ENCODE results near the gene HNRNPA0.

HNRNPA0 gene

DNA sequence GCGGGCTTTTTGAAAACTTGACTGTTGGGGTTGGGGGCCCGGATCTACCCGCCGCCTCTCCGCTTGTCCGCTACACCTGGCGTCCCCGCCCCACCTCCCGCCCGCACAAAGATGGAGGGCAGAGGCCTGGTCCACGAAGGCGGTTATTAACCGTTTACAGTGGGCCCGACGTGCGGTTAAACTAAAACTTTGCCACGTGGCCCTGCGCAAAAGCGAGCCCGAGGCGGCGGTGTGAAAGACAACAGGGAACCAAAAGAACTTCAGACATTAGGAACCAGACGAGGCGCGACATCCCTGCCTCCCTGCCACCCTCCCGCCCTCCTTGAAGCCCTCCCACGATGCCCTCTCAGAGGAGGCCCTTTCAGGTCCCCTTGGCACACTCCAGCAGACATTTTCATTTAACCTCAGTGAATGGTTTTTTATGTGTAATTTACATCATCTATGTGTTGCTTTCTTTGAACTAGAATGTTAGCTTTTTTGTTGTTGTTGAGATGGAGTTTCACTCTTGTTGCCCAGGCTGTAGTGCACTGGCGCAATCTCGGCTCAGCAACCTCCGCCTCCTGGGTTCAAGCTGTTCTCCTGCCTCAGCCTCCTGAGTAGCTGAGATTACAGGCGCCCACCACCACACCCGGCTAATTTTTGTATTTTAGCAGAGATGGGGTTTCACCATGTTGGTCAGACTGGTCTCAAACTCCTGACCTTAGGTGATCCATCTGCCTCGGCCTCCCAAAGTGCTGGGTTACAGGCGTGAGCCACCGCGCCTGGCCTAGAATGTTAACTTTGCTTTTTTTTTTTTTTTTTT, 999 bp upstream of the HNRNPA0 start:
- Histone ChIP-seq H3K9ac (ENCODE audit: low read length in 5 of 5) (peak overlapping the region in 4 of 5 donors; percentile 96 to 100 (median 100)), H3K27me3 (ENCODE audit: control insufficient read depth in 5 of 5, insufficient read depth in 4 of 5, low read length in 5 of 5) (no peaks in the 10 kb centered on the region), H3K27ac (ENCODE audit: low read depth, low read length) (peak overlapping the region; percentile 100), H3K4me3 (ENCODE audit: low read depth in 1 of 5, low read length in 5 of 5) (peak overlapping the region; percentile 64 to 98 (median 96)), H3K9me3 (ENCODE audit: control insufficient read depth in 5 of 5, low read length in 5 of 5) (no peaks in the 10 kb centered on the region), H3K36me3 (ENCODE audit: control insufficient read depth in 5 of 5, insufficient read depth in 5 of 5, low read length in 5 of 5) (no peaks in the 10 kb centered on the region), H3K4me1 (ENCODE audit: control insufficient read depth in 5 of 5, insufficient read depth in 5 of 5, low read length in 5 of 5) (peaks cover 3 to 37% (median 25%) of the 10 kb centered on the region in 5 donors)

GRCh38 chr5:137753691-137754187, 424 bp downstream of the HNRNPA0 start:
- no peaks in the 10 kb centered on the region for H3K9me3 ChIP-seq (ENCODE audit: control insufficient read depth in 5 of 5, low read length in 5 of 5)
- H3K4me3 ChIP-seq (ENCODE audit: low read depth in 1 of 5, low read length in 5 of 5): peak overlapping the region; percentile 84 to 98 (median 96)
- no peaks in the 10 kb centered on the region for H3K27me3 ChIP-seq (ENCODE audit: control insufficient read depth in 5 of 5, insufficient read depth in 4 of 5, low read length in 5 of 5)
- H3K36me3 ChIP-seq (ENCODE audit: control insufficient read depth in 5 of 5, insufficient read depth in 5 of 5, low read length in 5 of 5): no peaks in the 10 kb centered on the region
- peak overlapping the region; percentile 100 for H3K27ac ChIP-seq (ENCODE audit: low read depth, low read length)
- peak overlapping the region; percentile 96 to 100 (median 100) for H3K9ac ChIP-seq (ENCODE audit: low read length in 5 of 5)
- H3K4me1 ChIP-seq (ENCODE audit: control insufficient read depth in 5 of 5, insufficient read depth in 5 of 5, low read length in 5 of 5): peaks cover 3 to 37% (median 28%) of the 10 kb centered on the region in 5 donors

- Histone ChIP-seq H3K27ac (ENCODE audit: low read depth, low read length) (peak overlapping the region; percentile 100), H3K9ac (ENCODE audit: low read length in 5 of 5) (peak overlapping the region; percentile 96 to 100 (median 100)), H3K36me3 (ENCODE audit: control insufficient read depth in 5 of 5, insufficient read depth in 5 of 5, low read length in 5 of 5) (no peaks in the 10 kb centered on the region), H3K4me1 (ENCODE audit: control insufficient read depth in 5 of 5, insufficient read depth in 5 of 5, low read length in 5 of 5) (peaks cover 3 to 37% (median 28%) of the 10 kb centered on the region in 5 donors), H3K27me3 (ENCODE audit: control insufficient read depth in 5 of 5, insufficient read depth in 4 of 5, low read length in 5 of 5) (no peaks in the 10 kb centered on the region), H3K9me3 (ENCODE audit: control insufficient read depth in 5 of 5, low read length in 5 of 5) (no peaks in the 10 kb centered on the region), H3K4me3 (ENCODE audit: low read depth in 1 of 5, low read length in 5 of 5) (peak overlapping the region; percentile 84 to 98 (median 96))
Observed at GRCh38 chr5:137752905-137753690, 1.1 kb downstream of the HNRNPA0 start.

DNA sequence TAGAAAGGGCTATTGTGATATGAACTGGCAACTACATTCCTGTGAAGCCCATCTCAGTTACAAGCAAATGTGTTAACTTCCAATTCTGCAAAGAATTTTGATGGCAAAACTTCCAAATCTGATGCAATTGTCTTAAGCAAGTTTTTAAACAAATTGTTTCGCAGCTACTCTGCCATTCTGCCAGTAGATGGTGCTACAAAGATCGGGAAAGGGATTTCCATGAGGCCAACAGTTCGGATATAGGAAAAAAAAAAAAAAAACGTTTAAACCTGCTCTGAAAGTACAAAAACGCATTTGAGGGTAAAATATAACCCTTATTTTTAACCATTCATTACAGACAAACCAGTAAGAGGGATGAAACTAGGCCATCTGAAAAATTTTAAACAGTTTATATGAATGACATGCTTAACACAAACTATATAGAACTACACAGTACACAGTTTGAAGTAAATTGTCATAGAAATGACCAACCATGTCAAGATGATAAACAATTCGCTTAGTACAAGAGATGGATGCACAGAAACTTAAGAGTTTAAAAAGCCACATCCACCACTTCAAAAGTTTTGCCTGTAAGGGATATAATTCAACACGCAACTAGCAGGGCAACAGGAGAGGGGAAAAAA, 2.2 kb downstream of the HNRNPA0 start:
- H3K27me3 ChIP-seq (ENCODE audit: control insufficient read depth in 5 of 5, insufficient read depth in 4 of 5, low read length in 5 of 5): no peaks in the 10 kb centered on the region
- peaks cover 3 to 37% (median 28%) of the 10 kb centered on the region in 5 donors for H3K4me1 ChIP-seq (ENCODE audit: control insufficient read depth in 5 of 5, insufficient read depth in 5 of 5, low read length in 5 of 5)
- H3K9ac ChIP-seq (ENCODE audit: low read length in 5 of 5): peak overlapping the region; percentile 53 to 100 (median 96)
- peak overlapping the region; percentile 84 to 98 (median 96) for H3K4me3 ChIP-seq (ENCODE audit: low read depth in 1 of 5, low read length in 5 of 5)
- H3K9me3 ChIP-seq (ENCODE audit: control insufficient read depth in 5 of 5, low read length in 5 of 5): no peaks in the 10 kb centered on the region
- no peaks in the 10 kb centered on the region for H3K36me3 ChIP-seq (ENCODE audit: control insufficient read depth in 5 of 5, insufficient read depth in 5 of 5, low read length in 5 of 5)
- H3K27ac ChIP-seq (ENCODE audit: low read depth, low read length): peak overlapping the region; percentile 100

- Histone ChIP-seq H3K4me3 (ENCODE audit: low read depth in 1 of 5, low read length in 5 of 5) (no peak overlapping the region), H3K27ac (ENCODE audit: low read depth, low read length) (no peak overlapping the region), H3K27me3 (ENCODE audit: control insufficient read depth in 5 of 5, insufficient read depth in 4 of 5, low read length in 5 of 5) (no peaks in the 10 kb centered on the region), H3K9ac (ENCODE audit: low read length in 5 of 5) (peak overlapping the region in 4 of 5 donors; percentile 6 to 100 (median 28)), H3K36me3 (ENCODE audit: control insufficient read depth in 5 of 5, insufficient read depth in 5 of 5, low read length in 5 of 5) (no peaks in the 10 kb centered on the region), H3K9me3 (ENCODE audit: control insufficient read depth in 5 of 5, low read length in 5 of 5) (no peaks in the 10 kb centered on the region), H3K4me1 (ENCODE audit: control insufficient read depth in 5 of 5, insufficient read depth in 5 of 5, low read length in 5 of 5) (peaks cover 3 to 37% (median 28%) of the 10 kb centered on the region in 5 donors)
Observed at GRCh38 chr5:137750436-137750835, 3.7 kb downstream of the HNRNPA0 start.

GRCh38 chr5:137747848-137748247, 6.3 kb downstream of the HNRNPA0 start:
- no peak overlapping the region for H3K27ac ChIP-seq (ENCODE audit: low read depth, low read length)
- H3K4me1 ChIP-seq (ENCODE audit: control insufficient read depth in 5 of 5, insufficient read depth in 5 of 5, low read length in 5 of 5): peaks cover 3 to 26% (median 25%) of the 10 kb centered on the region in 5 donors
- no peaks in the 10 kb centered on the region for H3K27me3 ChIP-seq (ENCODE audit: control insufficient read depth in 5 of 5, insufficient read depth in 4 of 5, low read length in 5 of 5)
- H3K4me3 ChIP-seq (ENCODE audit: low read depth in 1 of 5, low read length in 5 of 5): no peak overlapping the region
- no peaks in the 10 kb centered on the region for H3K36me3 ChIP-seq (ENCODE audit: control insufficient read depth in 5 of 5, insufficient read depth in 5 of 5, low read length in 5 of 5)
- no peaks in the 10 kb centered on the region for H3K9me3 ChIP-seq (ENCODE audit: control insufficient read depth in 5 of 5, low read length in 5 of 5)
- no peak overlapping the region for H3K9ac ChIP-seq (ENCODE audit: low read length in 5 of 5)

DNA sequence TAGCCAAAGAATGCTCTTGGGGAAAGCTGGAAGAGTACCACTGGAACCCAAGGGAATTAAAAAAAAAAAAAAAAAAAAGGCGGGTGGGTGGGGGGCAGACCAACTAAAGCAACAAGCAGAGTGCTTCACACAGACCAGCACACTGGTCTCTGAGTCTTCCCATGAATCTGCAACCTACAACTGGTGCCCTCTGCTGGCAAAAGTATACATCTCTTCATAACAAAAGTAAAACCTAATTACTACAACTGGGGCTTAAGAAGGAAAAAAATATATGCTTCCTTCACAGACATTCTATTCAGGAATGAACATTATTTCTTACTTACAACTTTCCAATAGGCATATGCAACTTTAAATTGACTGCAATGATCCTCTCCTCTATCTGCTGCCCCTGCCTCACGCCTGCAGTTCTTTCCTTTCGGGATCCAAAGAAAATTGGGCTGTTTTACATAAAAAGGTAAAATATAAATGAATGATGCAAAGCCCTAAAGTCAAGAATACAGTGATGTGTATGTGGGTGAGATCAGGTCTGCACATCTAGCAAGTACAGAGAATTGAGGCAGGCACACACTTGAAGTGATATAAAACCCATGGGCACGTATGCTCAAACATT, 11.0 kb downstream of the HNRNPA0 start:
- H3K4me1 ChIP-seq (ENCODE audit: control insufficient read depth in 5 of 5, insufficient read depth in 5 of 5, low read length in 5 of 5): peaks cover 0 to 4% (median 0%) of the 10 kb centered on the region in 5 donors
- H3K9ac ChIP-seq (ENCODE audit: low read length in 5 of 5): no peak overlapping the region
- H3K27ac ChIP-seq (ENCODE audit: low read depth, low read length): no peak overlapping the region
- H3K27me3 ChIP-seq (ENCODE audit: control insufficient read depth in 5 of 5, insufficient read depth in 4 of 5, low read length in 5 of 5): no peaks in the 10 kb centered on the region
- H3K36me3 ChIP-seq (ENCODE audit: control insufficient read depth in 5 of 5, insufficient read depth in 5 of 5, low read length in 5 of 5): no peaks in the 10 kb centered on the region
- no peak overlapping the region for H3K4me3 ChIP-seq (ENCODE audit: low read depth in 1 of 5, low read length in 5 of 5)
- no peaks in the 10 kb centered on the region for H3K9me3 ChIP-seq (ENCODE audit: control insufficient read depth in 5 of 5, low read length in 5 of 5)

- H3K9me3 ChIP-seq (ENCODE audit: control insufficient read depth in 5 of 5, low read length in 5 of 5): no peaks in the 10 kb centered on the region
- H3K36me3 ChIP-seq (ENCODE audit: control insufficient read depth in 5 of 5, insufficient read depth in 5 of 5, low read length in 5 of 5): no peaks in the 10 kb centered on the region
- H3K27me3 ChIP-seq (ENCODE audit: control insufficient read depth in 5 of 5, insufficient read depth in 4 of 5, low read length in 5 of 5): no peaks in the 10 kb centered on the region
- no peak overlapping the region for H3K9ac ChIP-seq (ENCODE audit: low read length in 5 of 5)
- H3K27ac ChIP-seq (ENCODE audit: low read depth, low read length): no peak overlapping the region
- no peak overlapping the region for H3K4me3 ChIP-seq (ENCODE audit: low read depth in 1 of 5, low read length in 5 of 5)
- peaks cover 0 to 18% (median 1%) of the 10 kb centered on the region in 5 donors for H3K4me1 ChIP-seq (ENCODE audit: control insufficient read depth in 5 of 5, insufficient read depth in 5 of 5, low read length in 5 of 5)
Observed at GRCh38 chr5:137741718-137742117, 12.4 kb downstream of the HNRNPA0 start.

GRCh38 chr5:137739737-137740136, 14.4 kb downstream of the HNRNPA0 start:
- Histone ChIP-seq H3K9me3 (ENCODE audit: control insufficient read depth in 5 of 5, low read length in 5 of 5) (no peaks in the 10 kb centered on the region), H3K4me1 (ENCODE audit: control insufficient read depth in 5 of 5, insufficient read depth in 5 of 5, low read length in 5 of 5) (peaks cover 0 to 38% (median 19%) of the 10 kb centered on the region in 5 donors), H3K4me3 (ENCODE audit: low read depth in 1 of 5, low read length in 5 of 5) (no peak overlapping the region), H3K9ac (ENCODE audit: low read length in 5 of 5) (no peak overlapping the region), H3K27ac (ENCODE audit: low read depth, low read length) (no peak overlapping the region), H3K36me3 (ENCODE audit: control insufficient read depth in 5 of 5, insufficient read depth in 5 of 5, low read length in 5 of 5) (no peaks in the 10 kb centered on the region), H3K27me3 (ENCODE audit: control insufficient read depth in 5 of 5, insufficient read depth in 4 of 5, low read length in 5 of 5) (no peaks in the 10 kb centered on the region)
